A673 (cell line): ENCODE measurements around the gene CD1C.

Source experiments
- EZH2 ChIP-seq: fragments of 200-600 bp; sonication (generic); IDR thresholded peaks from 2 replicates; pipeline ENCODE4 v1.6.1; 2017; ENCODE audit warnings: borderline replicate concordance, low read depth, mild to moderate bottlenecking, mixed read lengths, antibody characterized with exemption, low read length; ENCODE audit not compliant: poor library complexity, severe bottlenecking
- TF ChIP-seq, protein P1 (sequence below): fragments of 300-800, 200-600 bp; sonication (generic); conservative IDR thresholded peaks from 2 replicates; pipeline ENCODE4 v1.5.1; 2017; ENCODE audit warnings: low read depth, mild to moderate bottlenecking, antibody characterized with exemption, low read length, moderate library complexity, mixed read lengths

DNA sequence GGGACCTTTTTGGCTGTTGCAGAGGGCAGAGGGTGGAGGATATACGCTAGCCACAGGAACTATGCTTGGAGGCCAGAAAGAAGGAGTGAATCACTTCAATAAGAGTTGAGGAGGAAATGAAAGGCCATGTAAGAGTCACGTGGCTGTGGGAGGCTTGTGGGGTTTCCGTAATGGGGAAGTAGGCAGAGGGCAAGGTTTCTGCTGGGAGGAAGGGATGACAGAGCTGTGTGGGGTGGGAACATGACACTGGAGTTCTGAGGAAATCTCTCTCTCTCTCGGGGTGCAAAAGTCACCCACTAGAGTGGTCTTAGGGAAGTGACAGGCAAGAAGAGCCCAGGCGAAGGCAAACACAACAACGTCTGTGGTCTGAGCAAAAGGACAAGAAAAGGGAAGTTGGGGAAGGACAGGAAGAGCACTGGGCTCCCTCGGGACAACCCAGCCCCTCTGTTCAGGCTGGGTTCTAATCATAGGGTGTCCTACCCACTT, 3.9 kb upstream of the CD1C start:
- TF ChIP-seq, protein P1, sequence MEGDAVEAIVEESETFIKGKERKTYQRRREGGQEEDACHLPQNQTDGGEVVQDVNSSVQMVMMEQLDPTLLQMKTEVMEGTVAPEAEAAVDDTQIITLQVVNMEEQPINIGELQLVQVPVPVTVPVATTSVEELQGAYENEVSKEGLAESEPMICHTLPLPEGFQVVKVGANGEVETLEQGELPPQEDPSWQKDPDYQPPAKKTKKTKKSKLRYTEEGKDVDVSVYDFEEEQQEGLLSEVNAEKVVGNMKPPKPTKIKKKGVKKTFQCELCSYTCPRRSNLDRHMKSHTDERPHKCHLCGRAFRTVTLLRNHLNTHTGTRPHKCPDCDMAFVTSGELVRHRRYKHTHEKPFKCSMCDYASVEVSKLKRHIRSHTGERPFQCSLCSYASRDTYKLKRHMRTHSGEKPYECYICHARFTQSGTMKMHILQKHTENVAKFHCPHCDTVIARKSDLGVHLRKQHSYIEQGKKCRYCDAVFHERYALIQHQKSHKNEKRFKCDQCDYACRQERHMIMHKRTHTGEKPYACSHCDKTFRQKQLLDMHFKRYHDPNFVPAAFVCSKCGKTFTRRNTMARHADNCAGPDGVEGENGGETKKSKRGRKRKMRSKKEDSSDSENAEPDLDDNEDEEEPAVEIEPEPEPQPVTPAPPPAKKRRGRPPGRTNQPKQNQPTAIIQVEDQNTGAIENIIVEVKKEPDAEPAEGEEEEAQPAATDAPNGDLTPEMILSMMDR = no peak
- no peak for TF ChIP-seq EZH2
